Measurements from ENCODE around the gene STK33. TPM values are rescaled to one million over a fixed set of nuclear protein-coding genes. Genes with fewer than 3 reads are reported as not detected.

STK33 gene
- total RNA-seq, 1 donor from 2014 or later: 23.9 TPM

- intact Hi-C loops (cut with DNase I): no loop called here
- peak; percentile 26 for DNase-seq (ENCODE audit: missing footprints)
- ATAC-seq: no peak
Observed at GRCh38 chr11:8351223-8351622, 242.8 kb downstream of the STK33 start.

GRCh38 chr11:8347978-8348377 is 246.1 kb downstream of the STK33 start:
- intact Hi-C loops (cut with DNase I): no loop called here
- DNase-seq (ENCODE audit: missing footprints) (no peak), ATAC-seq (no peak)

- ATAC-seq (no peak), DNase-seq (ENCODE audit: missing footprints) (no peak)
- intact Hi-C loops (cut with DNase I): no loop called here
Observed at GRCh38 chr11:8346157-8346755, 247.8 kb downstream of the STK33 start.

DNA sequence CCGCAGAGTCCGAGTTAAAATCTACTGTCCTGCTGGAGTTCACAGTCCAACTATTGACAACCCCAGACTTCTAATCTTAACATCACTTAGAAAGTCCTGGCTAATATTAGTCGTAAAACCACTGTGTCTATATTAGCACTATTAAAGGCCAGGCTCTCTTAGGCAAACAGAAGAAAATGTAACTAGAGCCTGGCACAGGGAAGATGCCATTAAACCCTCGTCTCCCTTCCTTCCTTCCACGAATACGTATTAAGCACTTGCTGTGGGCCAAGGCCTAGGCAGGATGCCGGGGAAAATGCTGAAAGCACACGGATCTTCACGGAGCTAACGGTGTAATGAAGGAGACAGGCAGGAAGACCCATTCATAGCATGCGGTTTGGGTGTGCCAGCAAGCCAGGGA is 248.8 kb downstream of the STK33 start:
- DNase-seq (ENCODE audit: missing footprints) (no peak), ATAC-seq (no peak)
- intact Hi-C loops (cut with DNase I): no loop called here

- ATAC-seq (no peak), DNase-seq (ENCODE audit: missing footprints) (no peak)
- intact Hi-C loops (cut with DNase I): no loop called here
Observed at GRCh38 chr11:8344346-8344745, 249.7 kb downstream of the STK33 start.

DNA sequence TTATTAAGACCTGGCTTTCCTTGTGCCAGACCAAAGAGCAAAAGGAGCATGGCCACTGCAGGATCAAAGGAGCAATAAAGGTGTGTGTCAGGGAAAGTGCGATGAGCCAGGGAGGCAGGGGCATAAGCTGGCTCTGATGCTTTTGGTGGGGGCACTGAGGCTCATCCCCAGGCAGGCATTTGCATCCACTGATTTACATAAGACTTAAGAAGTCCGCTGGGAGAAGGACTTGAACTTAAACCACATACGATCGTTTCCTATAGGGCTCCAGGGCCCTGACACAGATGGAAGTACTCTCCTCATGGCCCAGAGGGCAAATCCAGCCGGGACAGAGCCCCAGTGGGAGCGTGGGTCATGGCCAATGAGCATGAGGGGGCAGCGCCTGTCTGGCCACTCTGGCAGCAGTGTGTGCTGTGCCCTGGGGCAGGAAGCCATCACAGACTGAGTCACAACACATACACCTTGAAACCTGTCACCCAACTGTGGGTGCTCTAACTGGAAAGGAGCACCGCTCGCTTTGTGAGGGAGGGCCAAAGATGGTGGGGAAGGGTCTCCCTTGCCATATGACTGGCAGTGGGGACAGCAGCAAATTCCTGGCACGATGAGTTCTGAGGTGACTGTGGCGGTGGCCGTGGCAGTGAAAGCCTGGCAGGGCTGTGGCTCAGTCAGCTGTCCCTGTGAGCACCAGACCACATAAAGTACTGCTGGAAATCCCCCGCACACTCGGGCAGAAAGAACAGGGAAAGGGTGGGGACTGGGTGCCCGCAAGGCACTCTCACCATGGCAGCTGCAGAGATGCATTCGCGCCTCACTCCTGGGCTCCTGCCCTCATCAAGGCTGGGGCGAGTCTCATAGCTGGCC is 251.0 kb downstream of the STK33 start:
- no peak for ATAC-seq
- no peak for DNase-seq (ENCODE audit: missing footprints)
- intact Hi-C loops (cut with DNase I): no loop called here

- DNase-seq (ENCODE audit: missing footprints): no peak
- intact Hi-C loops (cut with DNase I): no loop called here
- no peak for ATAC-seq
Observed at GRCh38 chr11:8341996-8342395, 252.0 kb downstream of the STK33 start.

Other genes starting within 250 kb of the STK33 start
- 3.5 TPM for gene TRIM66, start 88.4 kb upstream of the STK33 start, total RNA-seq
- gene RPL27A, start 88.6 kb upstream of the STK33 start, total RNA-seq: 679 TPM

Measured in Right ventricle myocardium inferior (tissue), 1 donor.